ENCODE results near the gene RAP1GAP2. TPM values are rescaled to one million over a fixed set of nuclear protein-coding genes. Genes with fewer than 3 reads are reported as not detected.
"Not testable (repeated sequence)": the region's sequence is repeated elsewhere in the genome, so short reads cannot be mapped to it uniquely, and the experiment has no call there.

RAP1GAP2 gene
- polyA plus RNA-seq (ENCODE audit: insufficient read length) = 23.1 TPM
- long read RNA-seq, donor 1, full-length matches to known transcripts = 21 of 21 reads
- long read RNA-seq, donor 1, partial matches to known transcripts = 0 of 21 reads
- long read RNA-seq, donor 1, other reads (novel, unspliced or antisense) = 0 of 21 reads
- long read RNA-seq, donor 2, full-length matches to known transcripts = 23 of 23 reads
- long read RNA-seq, donor 2, partial matches to known transcripts = 0 of 23 reads
- long read RNA-seq, donor 2, other reads (novel, unspliced or antisense) = 0 of 23 reads
- long read RNA-seq, donor 3, full-length matches to known transcripts = 18 of 18 reads
- long read RNA-seq, donor 3, partial matches to known transcripts = 0 of 18 reads
- long read RNA-seq, donor 3, other reads (novel, unspliced or antisense) = 0 of 18 reads
- long read RNA-seq, donor 4 = 0 reads
- long read RNA-seq, donor 5, full-length matches to known transcripts = 26 of 26 reads
- long read RNA-seq, donor 5, partial matches to known transcripts = 0 of 26 reads
- long read RNA-seq, donor 5, other reads (novel, unspliced or antisense) = 0 of 26 reads
- long read RNA-seq, donor 6, full-length matches to known transcripts = 11 of 11 reads
- long read RNA-seq, donor 6, partial matches to known transcripts = 0 of 11 reads
- long read RNA-seq, donor 6, other reads (novel, unspliced or antisense) = 0 of 11 reads
- long read RNA-seq, donor 7, full-length matches to known transcripts = 14 of 14 reads
- long read RNA-seq, donor 7, partial matches to known transcripts = 0 of 14 reads
- long read RNA-seq, donor 7, other reads (novel, unspliced or antisense) = 0 of 14 reads
- long read RNA-seq, donor 8, full-length matches to known transcripts = 9 of 9 reads
- long read RNA-seq, donor 8, partial matches to known transcripts = 0 of 9 reads
- long read RNA-seq, donor 8, other reads (novel, unspliced or antisense) = 0 of 9 reads

- DNase-seq = no peak
Observed at GRCh38 chr17:2796164-2797125, at the start of gene RAP1GAP2. RAP1GAP2 (plus strand) TSS chr17:2796438; CDS start chr17:2796528, 90 bp downstream.

- no peak for DNase-seq
Observed at GRCh38 chr17:2749058-2749783, 47.0 kb upstream of the RAP1GAP2 start, which contains the start of gene CCDC92B. CCDC92B (minus strand) TSS chr17:2749652; CDS start chr17:2735145, 14,507 bp downstream.

GRCh38 chr17:2749784-2750181 is 46.5 kb upstream of the RAP1GAP2 start:
- peak; percentile 72 for DNase-seq

GRCh38 chr17:2750721-2751120 is 45.5 kb upstream of the RAP1GAP2 start:
- DNase-seq = no peak

- DNase-seq = no peak
Observed at GRCh38 chr17:2751491-2751890, 44.7 kb upstream of the RAP1GAP2 start.

- DNase-seq = no peak
Observed at GRCh38 chr17:2755891-2756724, 40.1 kb upstream of the RAP1GAP2 start.

- DNase-seq = no peak
Observed at GRCh38 chr17:2758870-2759269, 37.4 kb upstream of the RAP1GAP2 start.

- no peak for DNase-seq
Observed at GRCh38 chr17:2770129-2770528, 26.1 kb upstream of the RAP1GAP2 start.

GRCh38 chr17:2775206-2775605 is 21.0 kb upstream of the RAP1GAP2 start:
- no peak for DNase-seq

GRCh38 chr17:2776589-2777241 is 19.5 kb upstream of the RAP1GAP2 start:
- peak; percentile 39 for DNase-seq

GRCh38 chr17:2777242-2777867 is 18.9 kb upstream of the RAP1GAP2 start:
- no peak for DNase-seq

- DNase-seq = no peak
Observed at GRCh38 chr17:2778489-2778888, 17.7 kb upstream of the RAP1GAP2 start.

- DNase-seq = no peak
Observed at GRCh38 chr17:2779545-2779944, 16.7 kb upstream of the RAP1GAP2 start.

GRCh38 chr17:2780256-2780655 is 16.0 kb upstream of the RAP1GAP2 start:
- no peak for DNase-seq

GRCh38 chr17:2780931-2781454 is 15.2 kb upstream of the RAP1GAP2 start:
- DNase-seq = no peak

GRCh38 chr17:2781598-2781997 is 14.6 kb upstream of the RAP1GAP2 start:
- DNase-seq = not testable (repeated sequence)

- DNase-seq = no peak
Observed at GRCh38 chr17:2782055-2782454, 14.2 kb upstream of the RAP1GAP2 start.

GRCh38 chr17:2783310-2784030 is 12.8 kb upstream of the RAP1GAP2 start:
- no peak for DNase-seq

Measured in left kidney (tissue), 8 donors.